HFF-Myc (cell line): ENCODE results near the gene PLEKHG7.
A peak's percentile ranks its signal among the peaks of the same experiment; 100 is the strongest.

Experiments
- DNase-seq: peaks from one replicate; pipeline ENCODE4 v3.0.0-alpha.2; 2011; ENCODE audit warnings: low read depth; ENCODE audit errors: extremely low read depth
- H3K4me3 ChIP-seq: replicated peaks from 2 replicates; pipeline ENCODE4 v1.5.1; 2011; ENCODE audit warnings: low read depth, mild to moderate bottlenecking, control low read depth, low read length
- TF ChIP-seq, protein P1 (sequence below): IDR thresholded peaks from 2 replicates; pipeline ENCODE4 v1.5.1; 2012; ENCODE audit warnings: mild to moderate bottlenecking, low read depth, low read length, control low read depth; ENCODE audit errors: missing control alignments

Gene PLEKHG7

DNA sequence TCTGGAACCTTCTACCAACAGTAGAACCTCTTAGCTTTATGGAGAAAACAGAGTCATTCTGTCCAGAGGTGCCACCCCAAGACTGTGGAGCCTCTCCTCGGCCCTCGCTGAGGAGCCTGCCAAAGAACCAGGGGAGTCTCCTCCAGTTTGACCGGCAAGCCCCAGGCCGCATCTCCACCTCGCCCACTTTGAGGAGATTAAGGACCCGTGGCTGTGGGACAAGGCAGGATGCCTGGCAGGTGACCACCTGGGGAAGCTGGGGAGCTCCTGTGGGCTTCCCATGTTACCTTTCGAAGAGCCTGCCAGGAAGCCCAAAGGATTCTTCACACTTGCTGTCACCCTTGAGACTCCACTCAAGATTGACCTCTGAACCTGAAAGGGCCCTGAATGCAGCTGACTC is 3.8 kb downstream of the PLEKHG7 start:
- DNase-seq, result no peak
- H3K4me3 ChIP-seq, result no peak overlapping the region
- TF ChIP-seq, protein P1, sequence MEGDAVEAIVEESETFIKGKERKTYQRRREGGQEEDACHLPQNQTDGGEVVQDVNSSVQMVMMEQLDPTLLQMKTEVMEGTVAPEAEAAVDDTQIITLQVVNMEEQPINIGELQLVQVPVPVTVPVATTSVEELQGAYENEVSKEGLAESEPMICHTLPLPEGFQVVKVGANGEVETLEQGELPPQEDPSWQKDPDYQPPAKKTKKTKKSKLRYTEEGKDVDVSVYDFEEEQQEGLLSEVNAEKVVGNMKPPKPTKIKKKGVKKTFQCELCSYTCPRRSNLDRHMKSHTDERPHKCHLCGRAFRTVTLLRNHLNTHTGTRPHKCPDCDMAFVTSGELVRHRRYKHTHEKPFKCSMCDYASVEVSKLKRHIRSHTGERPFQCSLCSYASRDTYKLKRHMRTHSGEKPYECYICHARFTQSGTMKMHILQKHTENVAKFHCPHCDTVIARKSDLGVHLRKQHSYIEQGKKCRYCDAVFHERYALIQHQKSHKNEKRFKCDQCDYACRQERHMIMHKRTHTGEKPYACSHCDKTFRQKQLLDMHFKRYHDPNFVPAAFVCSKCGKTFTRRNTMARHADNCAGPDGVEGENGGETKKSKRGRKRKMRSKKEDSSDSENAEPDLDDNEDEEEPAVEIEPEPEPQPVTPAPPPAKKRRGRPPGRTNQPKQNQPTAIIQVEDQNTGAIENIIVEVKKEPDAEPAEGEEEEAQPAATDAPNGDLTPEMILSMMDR, result no peak

DNA sequence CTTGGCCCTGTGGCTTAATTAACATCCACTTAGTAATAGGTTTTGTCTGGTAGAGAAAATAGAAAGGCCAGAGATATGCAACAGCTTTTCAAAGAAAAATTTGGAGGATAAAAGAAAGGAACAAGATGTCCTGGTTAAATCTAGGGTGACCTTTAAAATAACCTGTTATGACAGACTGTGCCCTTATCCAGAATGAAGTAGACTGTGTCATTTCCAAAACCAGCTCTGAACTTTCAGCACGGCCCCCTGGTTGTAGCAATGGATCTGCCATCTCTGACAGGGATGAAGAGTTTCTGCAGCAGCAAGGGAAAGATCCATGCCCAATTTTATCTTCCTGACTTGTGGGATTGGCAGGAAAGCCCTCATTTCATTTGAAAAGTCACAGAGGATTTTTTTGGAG is 5.1 kb downstream of the PLEKHG7 start:
- H3K4me3 ChIP-seq, result no peak overlapping the region
- TF ChIP-seq, protein P1, result no peak
- no peak for DNase-seq

DNA sequence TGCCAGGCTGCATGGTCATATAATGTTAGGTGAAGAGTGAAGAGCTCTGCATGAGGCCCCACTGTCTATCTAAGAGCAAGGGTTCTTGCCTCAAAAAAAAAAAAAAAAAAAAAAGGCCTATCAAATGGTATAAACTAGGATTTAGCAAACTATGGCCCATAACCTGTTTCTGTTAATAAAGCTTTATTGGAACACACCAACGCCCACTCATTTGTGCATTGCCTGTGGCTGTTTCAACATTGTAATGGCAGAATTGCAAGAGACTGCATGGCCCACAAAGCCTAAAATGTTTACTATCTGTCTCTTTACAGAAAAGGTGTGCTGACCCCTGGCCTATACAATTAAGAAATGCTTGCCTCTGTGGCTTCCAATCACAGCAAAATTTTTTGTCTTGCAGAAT is 12.8 kb downstream of the PLEKHG7 start:
- H3K4me3 ChIP-seq, result no peak overlapping the region
- DNase-seq, result no peak
- TF ChIP-seq, protein P1, result no peak

DNA sequence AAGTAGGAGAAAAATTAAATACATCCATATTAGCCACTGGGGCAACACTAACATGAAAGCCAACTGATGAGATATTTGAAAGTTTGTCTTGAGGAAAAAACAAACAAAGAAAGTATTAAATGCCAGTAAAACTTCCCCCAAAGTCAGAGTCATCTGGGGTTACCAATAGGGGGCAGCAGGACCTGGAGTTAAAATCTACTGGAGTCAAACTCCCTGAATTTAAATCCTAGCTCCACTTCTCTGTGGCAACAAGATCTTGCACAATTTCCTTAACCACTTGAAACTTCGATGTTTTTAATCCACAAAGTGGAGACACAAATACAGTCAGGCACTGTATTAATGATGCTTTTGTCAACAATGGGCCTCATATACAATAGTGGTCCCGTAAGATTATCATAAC is 14.4 kb downstream of the PLEKHG7 start:
- H3K4me3 ChIP-seq, result no peak overlapping the region
- TF ChIP-seq, protein P1, result peak; percentile 57
- DNase-seq, result peak; percentile 31

DNA sequence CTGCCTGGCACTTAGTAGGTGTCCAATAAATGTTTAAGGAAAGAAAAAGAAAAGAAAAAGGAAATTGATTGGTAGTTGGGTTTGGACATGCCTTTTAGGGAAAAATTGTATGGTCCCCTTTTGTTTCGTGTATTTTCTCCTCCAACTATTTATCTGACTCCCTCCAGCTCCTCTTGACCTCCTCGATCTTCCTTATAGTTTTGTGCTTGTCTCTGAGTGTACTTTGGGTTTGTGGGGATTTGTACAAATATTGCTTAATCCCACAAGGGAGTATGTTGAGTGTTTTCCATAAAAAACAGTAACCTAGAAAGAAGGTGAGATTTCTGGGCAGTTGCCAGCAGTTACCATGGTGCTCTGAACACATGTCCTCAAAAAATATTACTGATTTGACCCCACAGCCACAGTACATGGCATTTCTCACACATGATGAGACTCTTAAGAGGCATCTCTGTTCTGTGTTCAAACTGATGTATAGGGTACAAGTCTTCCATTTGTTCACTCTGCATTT is 15.7 kb downstream of the PLEKHG7 start:
- TF ChIP-seq, protein P1, result no peak
- DNase-seq, result no peak
- no peak overlapping the region for H3K4me3 ChIP-seq

DNA sequence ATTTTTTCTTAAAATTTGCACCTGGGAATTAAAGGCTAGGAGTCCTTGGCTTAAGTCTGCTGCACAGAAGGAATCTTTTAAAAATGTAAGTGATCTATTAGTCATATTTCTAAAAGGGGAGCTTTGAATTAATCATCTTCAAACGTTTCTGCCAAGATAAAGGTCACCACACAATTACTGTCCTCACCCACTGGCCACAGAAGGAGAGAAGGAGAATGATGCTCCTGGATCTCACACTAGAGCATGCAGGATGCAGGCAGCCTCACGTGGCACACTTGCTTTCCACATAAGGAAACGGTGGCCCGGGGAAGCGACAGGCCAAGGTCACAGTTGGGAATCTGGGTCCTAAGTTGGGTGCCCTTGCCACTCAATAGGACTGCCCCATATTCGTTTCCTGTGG is 16.9 kb downstream of the PLEKHG7 start:
- no peak for DNase-seq
- TF ChIP-seq, protein P1, result no peak
- H3K4me3 ChIP-seq, result no peak overlapping the region

DNA sequence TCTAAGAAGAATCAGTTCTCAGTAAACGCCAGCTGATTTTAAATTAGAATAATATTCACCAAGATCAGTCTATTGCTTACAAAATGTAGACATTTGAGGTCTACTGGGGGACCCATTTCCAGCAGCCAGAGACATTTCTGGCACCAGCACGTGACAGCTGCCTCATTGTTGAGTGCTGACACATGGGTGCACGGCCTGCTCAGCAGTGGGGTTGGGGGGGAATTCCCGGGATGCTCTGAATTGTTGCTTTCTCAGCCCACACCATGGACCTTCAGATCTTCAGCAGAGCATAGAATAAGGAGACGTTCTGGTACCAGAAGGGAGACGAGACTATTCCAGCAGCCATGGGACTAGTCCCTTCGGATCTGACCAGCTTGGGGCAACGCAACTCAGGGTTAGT is 18.3 kb downstream of the PLEKHG7 start:
- TF ChIP-seq, protein P1, result no peak

More for the DNA sequence above, 18.3 kb downstream of the PLEKHG7 start:
- H3K4me3 ChIP-seq, result no peak overlapping the region
- DNase-seq, result no peak
